Measurements from ENCODE around the gene CRYBB2. TPM values are rescaled to one million over a fixed set of nuclear protein-coding genes. Genes with fewer than 3 reads are reported as not detected.

CRYBB2 gene
- total RNA-seq, 1 donor from 2014 or later: 0.81 TPM

Other genes with a start within 250 kb of the CRYBB2 start
- 0.49 and 1.0 TPM in 2 replicates for gene CRYBB3, start 19.8 kb upstream of the CRYBB2 start, total RNA-seq